HG02763 (cell line): ENCODE measurements around the gene NR6A1.

ENCODE experiments used
- ATAC-seq: cut with Tn5 transposase; IDR thresholded peaks from one replicate; pipeline ENCODE4 v1.9.1; 2021; ENCODE audit warnings: mild to moderate bottlenecking, moderate library complexity; ENCODE audit not compliant: unreplicated experiment

Gene NR6A1

GRCh38 chr9:124593200-124593599, 177.9 kb downstream of the NR6A1 start:
- ATAC-seq: no peak

DNA sequence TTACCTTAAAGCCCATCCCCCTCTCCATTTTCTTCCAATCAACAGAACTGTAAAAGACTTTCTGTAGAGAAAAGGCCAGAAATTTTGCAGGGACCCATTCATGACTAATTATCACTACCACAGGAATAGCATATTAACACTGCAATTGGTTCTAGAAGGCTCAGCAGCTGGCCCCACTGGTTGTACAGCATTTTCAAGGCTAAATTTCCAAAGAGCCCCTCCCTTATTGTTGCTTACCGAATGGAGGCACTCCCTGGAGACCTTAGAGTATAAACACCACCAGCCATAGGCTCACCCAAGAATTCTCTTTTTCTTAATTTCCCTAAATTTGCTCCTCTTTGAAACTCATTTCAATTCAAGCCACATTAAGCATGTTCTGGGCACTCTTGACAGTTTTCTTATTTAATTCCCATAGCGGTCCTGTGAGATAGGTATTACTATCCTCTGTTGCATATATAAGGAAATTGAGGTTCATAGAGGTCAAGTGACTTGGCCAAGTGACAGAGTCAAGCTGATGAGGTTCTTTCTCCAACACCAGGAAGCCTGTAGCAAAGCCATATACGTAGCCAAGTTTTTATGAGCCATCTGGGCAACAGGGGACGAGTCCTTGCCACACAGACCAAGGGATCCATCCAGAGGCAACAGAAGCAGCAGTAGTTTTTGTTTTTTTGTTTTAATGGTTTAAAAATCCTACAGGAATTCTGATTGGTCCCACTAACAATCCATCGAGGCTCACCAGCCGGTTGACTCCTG, 180.0 kb downstream of the NR6A1 start:
- ATAC-seq: no peak

DNA sequence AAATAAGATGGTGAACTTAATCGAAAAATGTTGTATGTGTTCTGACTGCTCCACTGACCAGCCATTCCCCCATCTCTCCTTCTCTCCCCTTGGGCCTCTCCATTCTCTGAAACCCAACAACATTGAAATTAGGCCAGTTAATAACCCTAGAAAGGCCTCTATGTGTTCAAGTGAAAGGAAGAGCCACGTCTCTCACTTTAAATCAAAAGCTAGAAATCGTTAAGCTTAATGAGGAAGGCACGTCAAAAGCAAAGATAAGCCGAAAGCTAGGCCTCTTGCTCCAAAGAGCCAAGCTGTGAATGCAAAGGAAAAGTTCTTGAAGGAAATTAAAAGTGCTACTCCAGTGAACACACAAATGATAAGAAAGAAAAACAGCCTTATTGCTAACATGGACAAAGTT, 186.5 kb downstream of the NR6A1 start:
- no peak for ATAC-seq

DNA sequence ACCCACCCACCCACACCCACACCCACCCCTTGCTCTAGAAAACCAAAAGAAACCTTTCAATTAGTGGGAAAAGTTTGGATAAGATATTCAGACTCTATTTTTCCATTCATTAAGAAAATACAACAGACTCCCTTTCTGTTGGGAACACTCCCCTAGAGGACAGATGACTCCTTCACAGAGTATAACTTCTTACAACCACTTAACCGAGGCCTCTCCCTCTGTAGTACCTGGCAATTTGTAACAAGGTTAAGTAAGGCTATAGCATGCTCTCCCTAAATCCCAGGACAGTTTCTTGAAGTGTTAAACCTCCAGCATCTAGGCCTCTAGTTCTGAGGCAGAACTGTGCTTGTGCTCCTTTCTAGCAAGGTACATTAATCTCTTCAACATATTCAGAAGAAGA, 188.0 kb downstream of the NR6A1 start:
- ATAC-seq: no peak

GRCh38 chr9:124580186-124580585, 190.9 kb downstream of the NR6A1 start:
- no peak for ATAC-seq

DNA sequence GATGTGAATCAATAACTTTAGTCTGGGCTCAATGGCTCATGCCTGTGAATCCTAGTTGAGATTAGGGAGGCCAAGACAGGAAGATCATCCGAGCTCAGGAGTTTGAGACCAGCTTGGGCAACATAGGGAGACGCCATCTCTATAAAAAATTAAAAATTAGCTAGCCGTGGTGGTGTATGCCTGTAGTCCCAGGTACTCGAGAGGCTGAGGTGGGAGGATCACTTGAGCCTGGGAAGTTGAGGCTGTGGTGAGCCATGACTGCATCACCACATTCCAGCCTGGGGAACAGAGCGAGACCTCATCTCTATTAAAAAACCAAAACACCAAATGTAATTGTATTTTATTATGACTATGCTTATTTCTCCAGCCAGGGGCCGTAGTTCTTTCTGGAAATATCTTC, 194.4 kb downstream of the NR6A1 start:
- no peak for ATAC-seq

- ATAC-seq: no peak
Measured at GRCh38 chr9:124574534-124575375, 196.4 kb downstream of the NR6A1 start.

- no peak for ATAC-seq
Measured at GRCh38 chr9:124570942-124571666, 200.0 kb downstream of the NR6A1 start.

GRCh38 chr9:124569942-124570341, 201.2 kb downstream of the NR6A1 start:
- ATAC-seq: no peak

- ATAC-seq: no peak
Measured at GRCh38 chr9:124567362-124567761, 203.7 kb downstream of the NR6A1 start.

GRCh38 chr9:124562328-124562727, 208.8 kb downstream of the NR6A1 start:
- ATAC-seq: no peak

GRCh38 chr9:124559871-124560270, 211.2 kb downstream of the NR6A1 start:
- ATAC-seq: no peak

GRCh38 chr9:124558777-124559470, 212.2 kb downstream of the NR6A1 start:
- ATAC-seq: no peak

GRCh38 chr9:124557895-124558294, 213.2 kb downstream of the NR6A1 start:
- ATAC-seq: no peak

GRCh38 chr9:124555043-124555442, 216.1 kb downstream of the NR6A1 start:
- ATAC-seq: no peak

- ATAC-seq: no peak
Measured at GRCh38 chr9:124553738-124554137, 217.4 kb downstream of the NR6A1 start.

DNA sequence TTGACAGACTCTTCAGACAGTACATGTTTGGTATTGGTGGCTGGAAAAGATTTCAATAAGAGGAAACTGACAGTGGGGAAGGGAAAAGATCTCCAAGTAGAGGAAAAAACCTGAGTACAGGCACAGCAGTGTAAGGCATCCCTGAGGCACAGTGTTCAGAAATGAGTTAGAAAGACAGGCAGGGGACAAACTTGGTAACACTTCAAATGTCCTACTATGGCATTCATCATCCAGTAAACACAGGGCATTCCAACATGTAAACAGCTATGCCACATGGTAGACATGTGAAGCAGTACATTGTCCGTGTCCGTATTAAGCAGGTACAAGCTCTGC, 218.9 kb downstream of the NR6A1 start:
- no peak for ATAC-seq

DNA sequence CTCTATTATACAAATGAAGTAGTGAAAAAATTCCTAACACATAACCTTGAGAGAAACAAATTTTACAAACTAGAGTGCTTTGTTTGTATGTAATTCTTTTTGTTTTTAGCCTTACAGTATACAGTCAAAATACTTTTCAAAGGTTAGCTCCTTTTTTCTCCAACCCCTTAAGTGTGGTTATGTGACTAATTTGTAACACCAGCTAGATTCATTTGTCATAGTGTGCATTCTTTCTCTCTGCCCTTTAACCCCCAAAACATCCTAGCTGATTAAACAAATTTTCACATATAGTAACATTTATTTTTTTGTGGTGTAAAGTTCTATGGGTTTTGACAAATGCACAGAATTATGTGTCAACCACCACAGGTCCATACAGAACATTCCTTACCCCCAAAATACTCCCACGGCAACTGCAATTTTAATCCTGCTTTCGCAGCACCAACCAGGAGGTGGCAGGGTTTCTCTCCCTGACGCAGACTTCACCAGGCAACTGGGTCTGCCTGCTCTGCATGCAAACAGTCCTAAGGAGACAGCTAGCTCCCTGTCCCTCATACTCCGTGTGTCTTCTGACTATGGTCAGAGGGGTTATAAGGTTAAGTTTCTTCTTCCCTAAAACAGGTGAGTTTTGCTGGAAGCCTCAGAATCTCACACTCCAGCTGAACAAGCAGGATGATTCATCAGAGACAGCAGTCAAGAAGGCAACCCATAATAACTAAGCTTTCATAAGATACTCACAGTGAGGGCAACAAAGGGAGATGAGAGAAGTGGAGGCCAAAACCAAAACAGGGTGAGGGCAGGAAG, 219.4 kb downstream of the NR6A1 start:
- no peak for ATAC-seq

DNA sequence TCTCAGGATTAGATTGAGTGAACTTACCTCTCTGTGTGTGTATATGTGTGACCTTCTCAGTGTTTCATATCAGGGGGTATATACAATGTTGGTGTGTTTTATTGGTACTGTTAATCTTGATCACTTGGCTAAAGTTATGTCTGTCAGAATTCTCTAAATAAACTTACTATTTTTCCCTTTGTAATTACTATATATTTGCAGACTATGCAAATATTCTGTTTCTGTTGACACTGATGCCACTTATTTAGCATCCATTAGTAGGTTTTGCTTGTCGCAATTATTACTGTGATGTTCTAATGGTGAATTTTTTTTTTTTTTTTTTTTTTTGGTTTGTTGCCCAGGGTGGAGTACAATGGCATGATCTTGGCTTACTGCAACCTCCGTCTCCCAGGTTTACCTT, 221.0 kb downstream of the NR6A1 start:
- no peak for ATAC-seq

GRCh38 chr9:124549016-124549415, 222.1 kb downstream of the NR6A1 start:
- no peak for ATAC-seq
